Suprapubic skin (tissue), 4 donors: ENCODE measurements around the gene ARHGAP31. TPM values are rescaled to one million over a fixed set of nuclear protein-coding genes. Genes with fewer than 3 reads are reported as not detected.
"Not testable (repeated sequence)": the region's sequence is repeated elsewhere in the genome, so short reads cannot be mapped to it uniquely, and the experiment has no call there.

Source experiments
- DNase-seq, 2 donors: peaks; one replicate each; pipeline ENCODE4 v3.0.0-alpha.2; 2019; ENCODE audit warnings: low spot score in 2 of 2
- H3K27ac ChIP-seq: fragments of 200-600 bp; sonication (generic); one replicate; pipeline ENCODE4 v1.5.1; 2019
- H3K27me3 ChIP-seq: fragments of 200-600 bp; sonication (generic); one replicate; pipeline ENCODE4 v1.5.1; 2019
- H3K36me3 ChIP-seq: fragments of 200-600 bp; sonication (generic); one replicate; pipeline ENCODE4 v1.5.1; 2019
- H3K4me1 ChIP-seq: fragments of 200-600 bp; sonication (generic); one replicate; pipeline ENCODE4 v1.5.1; 2019
- H3K4me3 ChIP-seq: fragments of 200-600 bp; sonication (generic); one replicate; pipeline ENCODE4 v1.5.1; 2019; ENCODE audit warnings: mild to moderate bottlenecking
- H3K9me3 ChIP-seq: fragments of 200-600 bp; sonication (generic); one replicate; pipeline ENCODE4 v1.5.1; 2019
- EP300 ChIP-seq: sonication (generic); formaldehyde crosslinking; IDR thresholded peaks from one replicate; pipeline ENCODE4 v1.6.1; 2017; ENCODE audit warnings: antibody characterized with exemption
- POLR2A ChIP-seq, 2 donors: fragments of 450-650 bp; IDR thresholded peaks; one replicate each; pipeline ENCODE4 v1.6.1; 2017; ENCODE audit warnings: antibody characterized with exemption in 2 of 2, mild to moderate bottlenecking in 2 of 2, moderate library complexity in 2 of 2
- POLR2AphosphoS5 ChIP-seq, 3 donors: sonication (generic); formaldehyde crosslinking; IDR thresholded peaks; one replicate each; pipeline ENCODE4 v1.6.1; 2017; ENCODE audit warnings: antibody characterized with exemption in 3 of 3
- WGBS: methylation state at CpG from one replicate; pipeline ENCODE4 v1.1.5; 2018; 5-methylcytosine and 5-hydroxymethylcytosine counted together
- total RNA-seq, 4 donors: library from RNA; depleted of rRNA; stranded (reverse); fragments of >200 nt; gene quantifications; one replicate each; pipeline ENCODE4 v1.1.0, GENCODE V29; 2016
- TF ChIP-seq, protein P1 (sequence below), 2 donors: fragments of 200-600 bp in 1 of 2; fragments of 450-650 bp in 1 of 2; sonication (generic) in 1 of 2; IDR thresholded peaks; one replicate each; pipeline ENCODE4 v1.5.1; 2016 to 2019; ENCODE audit warnings: antibody characterized with exemption in 2 of 2, mild to moderate bottlenecking in 1 of 2, moderate library complexity in 1 of 2

The ARHGAP31 gene
- total RNA-seq, 4 donors from 2014 or later, result 15.8 to 26.6 (median 21.7) TPM

DNA sequence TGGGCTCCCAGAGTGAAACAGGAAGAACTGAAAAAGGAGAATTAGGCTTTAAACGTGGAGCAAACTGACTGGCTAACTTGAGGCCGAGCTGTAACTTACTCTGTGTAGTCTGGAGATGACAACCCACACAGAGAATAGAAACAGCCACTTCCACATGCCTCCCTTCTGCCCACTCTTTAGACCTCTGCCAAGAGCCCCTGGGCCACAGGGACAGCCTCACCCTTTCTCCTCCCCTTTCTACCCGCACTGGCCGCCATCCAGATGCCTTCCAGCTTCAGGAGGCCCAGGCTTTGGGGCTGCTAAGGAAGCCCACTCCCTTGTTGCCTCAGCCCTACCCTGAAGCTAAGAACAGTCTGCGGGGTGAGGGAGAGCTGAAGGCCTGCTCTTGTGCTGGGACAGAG lies 6.8 kb downstream of the ARHGAP31 start:
- H3K27ac ChIP-seq, result peak overlapping the region; percentile 25
- H3K27me3 ChIP-seq, result no peaks in the 10 kb centered on the region
- no peaks in the 10 kb centered on the region for H3K36me3 ChIP-seq
- DNase-seq, result no peak
- peaks cover 69% of the 10 kb centered on the region for H3K4me1 ChIP-seq
- 52% methylated on average over 5 of the region's 5 CpGs for WGBS
- H3K4me3 ChIP-seq, result no peak overlapping the region
- TF ChIP-seq, protein P1, sequence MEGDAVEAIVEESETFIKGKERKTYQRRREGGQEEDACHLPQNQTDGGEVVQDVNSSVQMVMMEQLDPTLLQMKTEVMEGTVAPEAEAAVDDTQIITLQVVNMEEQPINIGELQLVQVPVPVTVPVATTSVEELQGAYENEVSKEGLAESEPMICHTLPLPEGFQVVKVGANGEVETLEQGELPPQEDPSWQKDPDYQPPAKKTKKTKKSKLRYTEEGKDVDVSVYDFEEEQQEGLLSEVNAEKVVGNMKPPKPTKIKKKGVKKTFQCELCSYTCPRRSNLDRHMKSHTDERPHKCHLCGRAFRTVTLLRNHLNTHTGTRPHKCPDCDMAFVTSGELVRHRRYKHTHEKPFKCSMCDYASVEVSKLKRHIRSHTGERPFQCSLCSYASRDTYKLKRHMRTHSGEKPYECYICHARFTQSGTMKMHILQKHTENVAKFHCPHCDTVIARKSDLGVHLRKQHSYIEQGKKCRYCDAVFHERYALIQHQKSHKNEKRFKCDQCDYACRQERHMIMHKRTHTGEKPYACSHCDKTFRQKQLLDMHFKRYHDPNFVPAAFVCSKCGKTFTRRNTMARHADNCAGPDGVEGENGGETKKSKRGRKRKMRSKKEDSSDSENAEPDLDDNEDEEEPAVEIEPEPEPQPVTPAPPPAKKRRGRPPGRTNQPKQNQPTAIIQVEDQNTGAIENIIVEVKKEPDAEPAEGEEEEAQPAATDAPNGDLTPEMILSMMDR (IDR thresholded peaks at IDR 0.05), result no peak
- no peak for TF ChIP-seq EP300
- no peak for TF ChIP-seq POLR2AphosphoS5 (IDR thresholded peaks at IDR 0.05)
- TF ChIP-seq POLR2A (IDR thresholded peaks at IDR 0.05), result no peak
- no peaks in the 10 kb centered on the region for H3K9me3 ChIP-seq

DNA sequence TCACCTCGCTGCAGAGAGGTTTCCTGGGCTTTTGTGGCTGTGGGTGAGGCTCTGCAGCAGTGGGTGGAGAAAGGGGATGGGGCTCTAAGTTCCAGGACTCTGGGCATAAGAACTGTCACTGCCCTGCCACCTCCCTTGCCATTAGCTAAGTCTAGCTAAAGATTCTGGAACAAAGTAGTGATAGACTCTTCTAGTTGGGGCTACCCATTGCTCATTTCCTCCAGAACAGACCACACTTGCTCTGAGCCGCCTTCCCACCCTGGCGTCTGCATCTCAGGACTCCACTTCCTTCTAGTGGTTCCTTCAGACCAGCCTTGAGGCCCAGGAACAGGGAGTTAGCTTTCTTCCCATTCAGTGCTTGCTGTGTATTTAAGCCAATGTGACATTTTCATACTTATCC lies 7.5 kb downstream of the ARHGAP31 start:
- Histone ChIP-seq H3K27me3 (no peaks in the 10 kb centered on the region), H3K27ac (no peak overlapping the region), H3K4me1 (peaks cover 65% of the 10 kb centered on the region), H3K4me3 (no peak overlapping the region), H3K36me3 (no peaks in the 10 kb centered on the region), H3K9me3 (no peaks in the 10 kb centered on the region)
- 64% methylated on average over 3 of the region's 3 CpGs for WGBS
- TF ChIP-seq EP300 (no peak), POLR2AphosphoS5 (IDR thresholded peaks at IDR 0.05) (no peak), POLR2A (IDR thresholded peaks at IDR 0.05) (no peak)
- TF ChIP-seq, protein P1 (IDR thresholded peaks at IDR 0.05), result no peak
- DNase-seq, result no peak

DNA sequence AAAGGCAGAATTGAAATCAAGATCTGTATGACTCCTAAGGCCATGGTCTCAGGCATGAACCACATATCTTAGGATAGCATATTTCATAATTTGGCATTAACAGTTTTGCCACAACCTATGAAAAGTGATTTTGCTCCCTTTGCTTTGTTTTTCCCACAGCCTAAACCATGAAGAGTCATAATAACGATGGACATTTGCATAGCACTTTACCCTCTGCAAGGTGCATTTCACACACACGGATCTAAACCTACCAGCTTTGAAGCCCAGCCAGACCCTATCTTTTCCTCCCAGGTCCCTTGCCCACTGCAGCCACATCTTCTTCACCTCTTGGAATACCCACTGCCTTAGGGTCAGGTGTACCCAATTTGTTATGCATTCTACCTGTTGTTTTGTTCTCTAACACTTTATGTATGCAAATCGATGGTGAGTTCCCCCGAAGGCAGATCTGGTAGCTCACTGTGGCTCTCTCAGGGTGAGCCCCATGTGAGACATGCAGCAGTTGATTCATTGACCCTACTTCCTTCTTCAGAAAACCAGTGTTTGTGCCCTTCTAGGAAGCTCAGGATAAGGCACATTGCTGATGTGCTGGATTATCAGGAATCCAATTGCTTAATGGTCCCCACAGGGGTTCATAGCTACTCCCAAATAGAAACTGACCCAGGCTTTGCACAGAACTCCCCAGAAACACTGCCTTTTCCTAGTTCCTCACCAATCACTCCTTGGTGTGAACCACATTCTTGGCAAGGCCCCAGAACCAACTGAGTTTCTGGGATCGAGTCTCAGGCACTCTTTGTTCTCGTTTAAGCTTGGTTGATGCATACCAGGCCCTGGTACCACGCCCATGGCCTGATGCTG lies 8.7 kb downstream of the ARHGAP31 start:
- peaks cover 54% of the 10 kb centered on the region for H3K4me1 ChIP-seq

DNA sequence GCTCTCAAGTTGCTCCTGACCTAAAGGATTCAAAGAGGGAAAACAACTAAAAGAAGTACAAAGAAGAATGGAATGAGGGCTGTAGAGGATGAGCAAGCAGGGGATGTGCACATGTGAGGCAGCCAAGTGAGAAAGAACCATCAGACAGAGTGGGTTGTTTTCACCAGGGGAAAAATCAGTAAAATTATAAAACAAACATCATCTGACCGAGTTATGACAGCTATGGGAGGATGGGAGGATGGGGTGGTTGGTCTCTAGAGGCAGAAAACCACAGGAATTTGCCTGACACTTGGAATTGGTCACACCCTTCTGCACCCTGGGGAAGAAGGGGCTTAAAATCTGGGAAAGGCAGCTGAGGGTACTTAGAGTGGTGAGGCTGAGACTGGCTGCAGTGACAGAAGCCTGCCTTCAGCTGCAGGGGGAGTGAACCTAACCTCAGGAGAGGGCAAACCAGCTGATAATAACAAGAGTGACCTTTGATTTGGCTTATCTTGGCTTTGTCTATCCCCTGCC lies 10.1 kb downstream of the ARHGAP31 start:
- Histone ChIP-seq H3K4me3 (no peak overlapping the region), H3K27ac (no peak overlapping the region), H3K9me3 (no peaks in the 10 kb centered on the region), H3K4me1 (peaks cover 50% of the 10 kb centered on the region), H3K36me3 (no peaks in the 10 kb centered on the region), H3K27me3 (no peaks in the 10 kb centered on the region)
- WGBS, result 54% methylated on average over 1 of the region's 1 CpG
- TF ChIP-seq EP300, result no peak
- TF ChIP-seq POLR2A (IDR thresholded peaks at IDR 0.05), result no peak
- TF ChIP-seq, protein P1 (IDR thresholded peaks at IDR 0.05), result no peak
- no peak for TF ChIP-seq POLR2AphosphoS5 (IDR thresholded peaks at IDR 0.05)
- no peak for DNase-seq

More for the DNA sequence above, 8.7 kb downstream of the ARHGAP31 start:
- H3K27me3 ChIP-seq, result no peaks in the 10 kb centered on the region
- no peaks in the 10 kb centered on the region for H3K36me3 ChIP-seq
- WGBS, result 65% methylated on average over 7 of the region's 7 CpGs
- TF ChIP-seq POLR2A (IDR thresholded peaks at IDR 0.05), result no peak
- TF ChIP-seq, protein P1 (IDR thresholded peaks at IDR 0.05), result no peak
- TF ChIP-seq POLR2AphosphoS5 (IDR thresholded peaks at IDR 0.05), result no peak
- no peak for TF ChIP-seq EP300
- H3K4me3 ChIP-seq, result no peak overlapping the region
- no peak overlapping the region for H3K27ac ChIP-seq
- H3K9me3 ChIP-seq, result no peaks in the 10 kb centered on the region
- DNase-seq, result no peak

DNA sequence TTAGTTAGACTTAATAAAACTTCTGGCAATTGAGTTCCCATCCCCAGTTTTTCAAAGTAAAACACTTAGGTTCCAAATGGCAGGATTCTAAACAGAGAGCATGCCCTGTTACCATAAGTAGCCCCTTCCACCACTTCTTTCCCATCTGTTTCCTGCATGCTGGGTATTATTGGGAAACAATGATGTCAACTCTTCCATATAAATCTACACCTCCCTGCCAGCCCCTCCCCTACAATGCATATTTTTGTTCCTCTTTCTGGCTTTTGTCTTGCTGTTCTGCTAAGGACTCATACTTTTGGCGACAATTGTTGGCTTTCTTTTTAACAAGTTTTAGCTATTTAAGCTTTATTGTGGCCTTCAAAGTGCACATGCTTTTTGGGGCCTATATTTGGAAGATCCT lies 11.1 kb downstream of the ARHGAP31 start:
- Histone ChIP-seq H3K27ac (no peak overlapping the region), H3K36me3 (no peaks in the 10 kb centered on the region), H3K9me3 (no peaks in the 10 kb centered on the region), H3K27me3 (no peaks in the 10 kb centered on the region), H3K4me3 (no peak overlapping the region), H3K4me1 (peaks cover 57% of the 10 kb centered on the region)
- WGBS, result 55% methylated on average over 1 of the region's 1 CpG
- no peak for DNase-seq
- TF ChIP-seq, protein P1 (IDR thresholded peaks at IDR 0.05), result no peak
- TF ChIP-seq POLR2AphosphoS5 (IDR thresholded peaks at IDR 0.05) (no peak), POLR2A (IDR thresholded peaks at IDR 0.05) (no peak), EP300 (no peak)

DNA sequence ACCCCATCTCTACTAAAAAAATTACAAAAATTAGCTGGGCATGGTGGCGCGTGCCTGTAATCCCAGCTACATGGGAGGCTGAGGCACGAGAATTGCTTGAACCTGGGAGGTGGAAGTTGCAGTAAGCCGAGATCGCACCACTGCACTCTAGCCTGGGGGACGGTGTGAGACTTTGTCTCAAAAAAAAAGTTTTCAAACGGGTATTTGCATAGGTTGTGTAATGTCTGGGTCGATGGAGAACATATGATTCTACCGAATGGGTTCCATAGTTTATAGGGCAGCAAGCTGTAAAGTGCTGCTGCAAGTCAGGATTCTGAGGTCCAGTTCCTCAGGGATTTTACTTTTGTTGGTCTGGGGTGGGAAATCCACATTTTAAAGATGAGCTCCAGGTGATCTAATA lies 12.2 kb downstream of the ARHGAP31 start:
- H3K4me1 ChIP-seq, result peaks cover 55% of the 10 kb centered on the region
- not testable (repeated sequence) for H3K9me3 ChIP-seq, H3K27ac ChIP-seq, DNase-seq, H3K4me3 ChIP-seq, H3K27me3 ChIP-seq, H3K36me3 ChIP-seq
- WGBS, result 86% methylated on average over 9 of the region's 9 CpGs
